Memory B cell (primary cell): ENCODE measurements around the gene KLRC4.
"Not testable (repeated sequence)": the region's sequence is repeated elsewhere in the genome, so short reads cannot be mapped to it uniquely, and the experiment has no call there.

Source experiments
- ATAC-seq: fragments of 150-1000 bp; cut with Tn5 transposase; 2 replicates; pipeline ENCODE4 v1.10.0; 2021; ENCODE audit warnings: low read depth, mild to moderate bottlenecking, moderate library complexity
- DNase-seq, 2 donors: peaks; one replicate each; pipeline ENCODE4 v3.0.0; 2022; ENCODE audit warnings: low spot score in 2 of 2
- H3K27ac Mint-ChIP-seq: one replicate; pipeline ENCODE4 v1.8.0; 2022; ENCODE audit warnings: mild to moderate bottlenecking, moderate library complexity, mixed read lengths
- H3K27me3 Mint-ChIP-seq: one replicate; pipeline ENCODE4 v1.8.0; 2022; ENCODE audit warnings: mixed read lengths
- H3K36me3 Mint-ChIP-seq: one replicate; pipeline ENCODE4 v1.8.0; 2022; ENCODE audit warnings: mild to moderate bottlenecking, mixed read lengths
- H3K4me1 Mint-ChIP-seq: one replicate; pipeline ENCODE4 v1.8.0; 2022; ENCODE audit warnings: mixed read lengths
- H3K4me3 Mint-ChIP-seq: one replicate; pipeline ENCODE4 v1.8.0; 2022; ENCODE audit warnings: mild to moderate bottlenecking, moderate library complexity, mixed read lengths
- H3K9me3 Mint-ChIP-seq: one replicate; pipeline ENCODE4 v1.8.0; 2022; ENCODE audit warnings: mixed read lengths

The KLRC4 gene

GRCh38 chr12:10409392-10409791 lies at the start of gene KLRC4:
Gene KLRC4, minus strand, starts transcription at chr12:10409757. Its CDS starts 182 bp downstream, at chr12:10409575.
- Mint-ChIP-seq H3K27me3 (no peaks in the 10 kb centered on the region), H3K4me3 (peak within 1 kb of the TSS; percentile 18), H3K4me1 (peaks cover 12% of the 10 kb centered on the region), H3K36me3 (no peaks in the 10 kb centered on the region), H3K9me3 (no peaks in the 10 kb centered on the region), H3K27ac (no peak within 1 kb of the TSS)
- DNase-seq (no peak), ATAC-seq (peak; percentile 81)

- Mint-ChIP-seq H3K4me1 (no peaks in the 10 kb centered on the region), H3K27me3 (peaks cover 1% of the 10 kb centered on the region), H3K27ac (no peak overlapping the region), H3K9me3 (peaks cover 30% of the 10 kb centered on the region), H3K4me3 (no peak overlapping the region), H3K36me3 (peaks cover 2% of the 10 kb centered on the region)
- DNase-seq (no peak), ATAC-seq (no peak)
Measured at GRCh38 chr12:10457760-10458159, 48.2 kb upstream of the KLRC4 start.

GRCh38 chr12:10456856-10457255 lies 47.3 kb upstream of the KLRC4 start:
- H3K4me3 Mint-ChIP-seq: no peak overlapping the region
- peaks cover 29% of the 10 kb centered on the region for H3K9me3 Mint-ChIP-seq
- ATAC-seq (no peak), DNase-seq (no peak)
- peaks cover 2% of the 10 kb centered on the region for H3K36me3 Mint-ChIP-seq
- H3K4me1 Mint-ChIP-seq: no peaks in the 10 kb centered on the region
- no peak overlapping the region for H3K27ac Mint-ChIP-seq
- peaks cover 1% of the 10 kb centered on the region for H3K27me3 Mint-ChIP-seq

GRCh38 chr12:10455766-10456165 lies 46.2 kb upstream of the KLRC4 start:
- Mint-ChIP-seq H3K27ac (no peak overlapping the region), H3K4me1 (no peaks in the 10 kb centered on the region), H3K36me3 (peaks cover 2% of the 10 kb centered on the region), H3K27me3 (no peaks in the 10 kb centered on the region), H3K4me3 (no peak overlapping the region), H3K9me3 (peaks cover 28% of the 10 kb centered on the region)
- ATAC-seq: no peak
- no peak for DNase-seq

GRCh38 chr12:10454531-10454930 lies 45.0 kb upstream of the KLRC4 start:
- peaks cover 23% of the 10 kb centered on the region for H3K9me3 Mint-ChIP-seq
- H3K27me3 Mint-ChIP-seq: no peaks in the 10 kb centered on the region
- no peak for DNase-seq
- H3K4me1 Mint-ChIP-seq: no peaks in the 10 kb centered on the region
- no peak overlapping the region for H3K27ac Mint-ChIP-seq
- no peak overlapping the region for H3K4me3 Mint-ChIP-seq
- H3K36me3 Mint-ChIP-seq: peaks cover 2% of the 10 kb centered on the region
- ATAC-seq: no peak

- Mint-ChIP-seq H3K27ac (no peak within 1 kb of the TSS), H3K27me3 (no peaks in the 10 kb centered on the region), H3K4me3 (no peak within 1 kb of the TSS), H3K36me3 (peaks cover 2% of the 10 kb centered on the region), H3K9me3 (peaks cover 17% of the 10 kb centered on the region), H3K4me1 (no peaks in the 10 kb centered on the region)
- DNase-seq (no peak), ATAC-seq (no peak)
Measured at GRCh38 chr12:10453156-10453555, 43.6 kb upstream of the KLRC4 start, which contains the start of gene KLRC1. Gene KLRC1, minus strand, starts transcription at chr12:10453377. Its CDS starts 2,221 bp downstream, at chr12:10451156.

GRCh38 chr12:10448236-10448635 lies 38.7 kb upstream of the KLRC4 start:
- H3K9me3 Mint-ChIP-seq: no peaks in the 10 kb centered on the region
- no peak overlapping the region for H3K4me3 Mint-ChIP-seq
- DNase-seq (no peak), ATAC-seq (no peak)
- H3K4me1 Mint-ChIP-seq: no peaks in the 10 kb centered on the region
- no peaks in the 10 kb centered on the region for H3K36me3 Mint-ChIP-seq
- H3K27me3 Mint-ChIP-seq: no peaks in the 10 kb centered on the region
- no peak overlapping the region for H3K27ac Mint-ChIP-seq

GRCh38 chr12:10446052-10446451 lies 36.5 kb upstream of the KLRC4 start:
- H3K4me3 Mint-ChIP-seq, H3K9me3 Mint-ChIP-seq, H3K36me3 Mint-ChIP-seq, H3K27ac Mint-ChIP-seq, ATAC-seq, H3K4me1 Mint-ChIP-seq, DNase-seq, H3K27me3 Mint-ChIP-seq: not testable (repeated sequence)

- H3K4me1 Mint-ChIP-seq, H3K9me3 Mint-ChIP-seq, ATAC-seq, H3K27me3 Mint-ChIP-seq, H3K27ac Mint-ChIP-seq, DNase-seq, H3K4me3 Mint-ChIP-seq, H3K36me3 Mint-ChIP-seq: not testable (repeated sequence)
Measured at GRCh38 chr12:10441144-10441543, 31.6 kb upstream of the KLRC4 start.

GRCh38 chr12:10439608-10440274 lies 30.2 kb upstream of the KLRC4 start:
- H3K27ac Mint-ChIP-seq, H3K4me3 Mint-ChIP-seq, H3K36me3 Mint-ChIP-seq, H3K27me3 Mint-ChIP-seq, H3K4me1 Mint-ChIP-seq, H3K9me3 Mint-ChIP-seq, DNase-seq, ATAC-seq: not testable (repeated sequence)

GRCh38 chr12:10437601-10438000 lies 28.0 kb upstream of the KLRC4 start:
- not testable (repeated sequence) for ATAC-seq, H3K4me1 Mint-ChIP-seq, H3K4me3 Mint-ChIP-seq, H3K36me3 Mint-ChIP-seq, H3K27me3 Mint-ChIP-seq, H3K9me3 Mint-ChIP-seq, DNase-seq, H3K27ac Mint-ChIP-seq

GRCh38 chr12:10435816-10436215 lies 26.3 kb upstream of the KLRC4 start, which contains the start of gene KLRC2:
Gene KLRC2, minus strand, starts transcription at chr12:10436010. Its CDS starts 24 bp downstream, at chr12:10435986.
- H3K36me3 Mint-ChIP-seq, H3K9me3 Mint-ChIP-seq, H3K4me3 Mint-ChIP-seq, DNase-seq, H3K27ac Mint-ChIP-seq, H3K4me1 Mint-ChIP-seq, H3K27me3 Mint-ChIP-seq: not testable (repeated sequence)
- ATAC-seq: peak; percentile 39

- not testable (repeated sequence) for DNase-seq, ATAC-seq, H3K36me3 Mint-ChIP-seq, H3K27ac Mint-ChIP-seq, H3K27me3 Mint-ChIP-seq, H3K9me3 Mint-ChIP-seq, H3K4me3 Mint-ChIP-seq, H3K4me1 Mint-ChIP-seq
Measured at GRCh38 chr12:10430623-10431022, 21.1 kb upstream of the KLRC4 start.

- not testable (repeated sequence) for H3K4me3 Mint-ChIP-seq, ATAC-seq, H3K36me3 Mint-ChIP-seq, H3K27ac Mint-ChIP-seq, DNase-seq, H3K4me1 Mint-ChIP-seq, H3K9me3 Mint-ChIP-seq, H3K27me3 Mint-ChIP-seq
Measured at GRCh38 chr12:10425938-10426337, 16.4 kb upstream of the KLRC4 start.

GRCh38 chr12:10424260-10424899 lies 14.8 kb upstream of the KLRC4 start:
- H3K27ac Mint-ChIP-seq, ATAC-seq, H3K4me1 Mint-ChIP-seq, H3K27me3 Mint-ChIP-seq, H3K9me3 Mint-ChIP-seq, DNase-seq, H3K36me3 Mint-ChIP-seq, H3K4me3 Mint-ChIP-seq: not testable (repeated sequence)
